Transverse colon (tissue), 3 donors: ENCODE measurements around the gene BNIP1.

Experiments used
- CTCF ChIP-seq, 5 experiments: fragments of 200-600 bp in 3 of 5; fragments of 450-650 bp in 2 of 5; sonication (generic) in 3 of 5; IDR thresholded peaks; 1 replicate in 2 of 5; 2 replicates in 3 of 5; pipeline ENCODE4 v1.5.1; 2016 to 2017; ENCODE audit warnings: antibody characterized with exemption in 5 of 5, inconsistent platforms in 3 of 5, mild to moderate bottlenecking in 2 of 5, moderate library complexity in 1 of 5
- EP300 ChIP-seq: sonication (generic); formaldehyde crosslinking; IDR thresholded peaks from one replicate; pipeline ENCODE4 v1.6.1; 2017; ENCODE audit warnings: antibody characterized with exemption, low read depth

DNA sequence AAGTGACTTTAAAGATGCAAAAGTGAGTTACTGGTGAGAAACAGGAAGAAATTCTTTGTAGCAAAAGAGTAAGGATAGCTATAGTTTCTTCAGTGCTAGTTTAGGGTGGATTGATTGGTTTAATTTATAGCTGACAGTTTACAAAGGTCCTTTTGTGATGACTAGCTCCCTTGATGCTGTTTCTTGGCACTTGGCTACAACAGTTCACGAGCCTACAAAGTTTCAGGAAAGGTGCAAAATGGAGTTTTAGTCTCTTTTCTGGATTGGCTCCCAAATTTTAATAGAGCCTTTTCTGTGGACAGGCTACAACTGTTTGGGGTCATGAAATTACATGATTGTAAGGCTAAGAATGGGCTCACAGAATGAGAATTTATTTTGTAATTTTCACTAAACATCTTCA is 40.9 kb upstream of the BNIP1 start:
- TF ChIP-seq EP300 (no peak), CTCF (IDR thresholded peaks at IDR 0.05) (no peak)
